Fibroblast of villous mesenchyme (primary cell): ENCODE results near the gene OOEP. TPM values are rescaled to one million over a fixed set of nuclear protein-coding genes. Genes with fewer than 3 reads are reported as not detected.
A peak's percentile ranks its signal among the peaks of the same experiment; 100 is the strongest.
"Not testable (repeated sequence)": the region's sequence is repeated elsewhere in the genome, so short reads cannot be mapped to it uniquely, and the experiment has no call there.

Experiments used
- DNase-seq: peaks from one replicate; pipeline ENCODE4 v3.0.0-alpha.2; 2010; ENCODE audit warnings: low read depth
- H3K4me3 ChIP-seq: 2 replicates; pipeline ENCODE4 v1.5.1; 2011; ENCODE audit warnings: low read depth, mild to moderate bottlenecking, low read length
- CTCF ChIP-seq: IDR thresholded peaks from 2 replicates; pipeline ENCODE4 v1.5.1; 2012; ENCODE audit warnings: low read depth, mild to moderate bottlenecking, low read length; ENCODE audit not compliant: insufficient read depth
- total RNA-seq: library from RNA; depleted of rRNA; stranded (reverse); fragments of >200 nt; gene quantifications from 2 replicates; pipeline ENCODE4 v1.2.3, GENCODE V29; 2012

Gene OOEP
- total RNA-seq, 1 donor, result under 0.01 TPM

DNA sequence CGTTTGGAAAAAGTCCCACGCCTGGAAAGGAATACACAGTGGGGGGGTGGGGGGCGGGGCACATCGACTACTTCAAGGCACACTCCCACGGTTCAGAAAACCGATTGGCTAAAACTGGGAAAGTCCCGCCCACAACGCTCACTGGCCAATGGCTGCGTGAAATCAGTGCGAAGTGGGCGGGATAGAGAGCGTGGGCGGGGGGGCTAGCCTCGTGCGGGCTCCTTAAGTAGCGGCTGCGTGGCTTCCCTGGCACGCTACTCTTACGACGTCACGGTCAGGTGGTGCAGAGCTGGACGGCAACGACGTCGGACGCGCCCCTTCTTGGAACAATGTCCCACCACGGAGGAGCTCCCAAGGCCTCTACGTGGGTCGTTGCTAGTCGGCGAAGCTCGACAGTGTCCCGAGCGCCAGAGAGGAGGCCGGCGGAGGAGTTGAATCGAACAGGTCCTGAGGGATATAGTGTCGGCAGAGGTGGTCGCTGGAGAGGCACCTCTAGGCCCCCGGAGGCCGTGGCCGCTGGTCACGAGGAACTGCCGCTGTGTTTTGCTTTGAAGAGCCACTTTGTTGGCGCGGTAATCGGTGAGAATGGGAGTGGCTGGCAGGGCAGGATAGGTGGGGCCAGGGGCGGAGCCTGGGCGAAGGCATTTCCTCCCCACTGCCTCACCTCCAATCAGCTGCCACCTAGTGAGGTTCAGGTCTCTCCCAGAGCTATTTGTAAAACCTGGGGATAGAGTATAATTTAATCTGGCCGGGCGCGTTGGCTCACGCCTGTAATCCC, 25.1 kb upstream of the OOEP start, which contains the start of gene DDX43:
Gene DDX43 (plus strand): TSS at position 252 of the 778 bp plus-strand sequence. CDS start 78 bp downstream, at position 330.
- H3K4me3 ChIP-seq, result peak within 1 kb of the TSS; percentile 69
- no peak for TF ChIP-seq CTCF
- DNase-seq, result peak; percentile 97

DNA sequence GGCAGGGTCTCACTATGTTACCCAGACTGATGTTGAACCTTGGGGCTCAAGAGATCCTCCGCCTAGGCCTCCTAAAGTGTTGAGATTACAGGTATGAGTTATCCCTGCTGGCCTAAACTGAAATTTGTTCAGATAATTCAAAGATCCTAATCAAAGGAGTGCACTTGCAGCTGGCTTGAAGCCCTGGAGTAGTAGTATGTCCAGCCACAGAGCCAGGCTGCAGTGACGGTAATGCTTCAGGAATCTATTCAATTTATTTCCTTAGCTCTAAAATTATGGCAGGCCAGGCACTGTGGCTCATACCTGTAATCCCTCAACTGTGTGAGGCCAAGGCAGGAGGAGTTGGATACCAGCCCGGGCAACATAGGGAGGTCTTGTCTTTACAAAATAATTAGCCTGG, 23.6 kb upstream of the OOEP start:
- H3K4me3 ChIP-seq, result no peak overlapping the region
- no peak for DNase-seq
- TF ChIP-seq CTCF, result no peak

GRCh38 chr6:73392188-73392587, 22.5 kb upstream of the OOEP start:
- H3K4me3 ChIP-seq, DNase-seq: not testable (repeated sequence)

- no peak for TF ChIP-seq CTCF
- no peak for DNase-seq
- no peak overlapping the region for H3K4me3 ChIP-seq
These were observed 22.0 kb upstream of the OOEP start for GRCh38 chr6:73391675-73392074.

DNA sequence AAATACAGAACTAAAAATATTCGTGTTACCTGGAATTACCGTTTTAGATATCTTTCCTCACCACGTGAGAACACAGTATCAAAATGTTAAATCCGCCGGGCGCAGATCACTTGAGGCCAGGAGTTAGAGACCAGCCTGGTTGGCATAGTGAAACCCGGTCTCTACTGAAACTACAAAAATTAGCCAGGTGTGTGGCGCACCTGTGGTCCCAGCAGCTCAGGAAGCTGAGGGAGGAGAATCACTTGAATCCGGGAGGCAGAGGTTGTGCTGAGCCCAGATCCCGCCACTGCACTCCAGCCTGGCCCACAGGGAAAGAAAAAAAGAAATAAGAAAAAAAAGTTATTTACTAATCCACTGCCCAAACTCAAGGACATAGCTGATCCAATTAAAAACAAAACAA, 20.2 kb upstream of the OOEP start:
- H3K4me3 ChIP-seq, result no peak overlapping the region
- TF ChIP-seq CTCF, result no peak
- DNase-seq, result no peak

DNA sequence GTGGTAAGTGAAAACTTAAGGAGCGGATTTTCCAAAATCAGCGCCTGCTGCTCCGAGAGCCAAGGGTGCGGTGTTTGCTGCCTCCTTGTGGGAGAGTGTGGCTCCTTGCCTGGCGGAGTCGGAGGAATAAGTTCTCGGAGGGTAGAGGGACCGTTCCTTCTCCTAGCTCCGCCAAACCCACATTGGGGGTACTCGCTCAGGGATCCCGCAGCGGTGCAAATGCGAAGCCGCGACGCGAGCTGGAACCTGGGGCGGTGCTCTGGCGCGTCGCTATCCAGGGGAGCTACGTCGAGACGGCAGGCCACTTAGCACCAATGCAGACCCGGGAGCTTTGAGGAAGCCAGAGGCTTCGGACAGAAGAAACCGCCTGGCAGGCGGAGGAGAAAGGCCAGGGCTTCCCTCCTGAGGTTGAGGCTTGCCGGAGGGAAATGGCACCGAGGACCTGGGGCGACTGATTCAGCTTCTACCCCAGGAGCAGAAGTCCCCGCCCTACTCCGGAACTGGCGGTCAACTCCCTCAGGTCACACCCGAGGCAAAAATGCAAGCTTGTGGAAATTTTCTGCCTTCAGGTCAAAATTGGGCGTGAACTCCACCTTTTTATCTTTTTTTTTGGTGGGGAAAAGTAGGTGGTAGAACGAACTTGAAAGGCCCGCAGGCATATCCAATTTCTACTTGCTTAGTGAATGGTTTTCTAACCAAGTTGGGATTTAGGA, 19.3 kb upstream of the OOEP start:
- peak; percentile 54 for DNase-seq
- H3K4me3 ChIP-seq, result peak overlapping the region; percentile 70
- peak; percentile 78 for TF ChIP-seq CTCF

- DNase-seq, result no peak
- no peak for TF ChIP-seq CTCF
These were observed 18.7 kb upstream of the OOEP start for GRCh38 chr6:73388433-73388799.

More at GRCh38 chr6:73388433-73388799, 18.7 kb upstream of the OOEP start:
- H3K4me3 ChIP-seq, result peak overlapping the region; percentile 70
